WERI-Rb-1 (cell line): Measurements from ENCODE around the gene ABHD3.
"Not testable (repeated sequence)": the region's sequence is repeated elsewhere in the genome, so short reads cannot be mapped to it uniquely, and the experiment has no call there.

ENCODE experiments used
- DNase-seq: peaks from one replicate; pipeline ENCODE4 v3.0.0-alpha.2; 2020
- H3K27ac ChIP-seq: fragments of 250-450 bp; sonication (Bioruptor Pico); 2 replicates; pipeline ENCODE4 v1.5.1; 2020; ENCODE audit warnings: mild to moderate bottlenecking, moderate library complexity
- H3K27me3 ChIP-seq: fragments of 250-450 bp; sonication (Bioruptor Pico); 2 replicates; pipeline ENCODE4 v1.5.1; 2021; ENCODE audit warnings: mild to moderate bottlenecking, low read depth, moderate library complexity; ENCODE audit not compliant: insufficient read depth, severe bottlenecking
- H3K36me3 ChIP-seq: fragments of 250-450 bp; sonication (Bioruptor Pico); 2 replicates; pipeline ENCODE4 v1.5.1; 2020; ENCODE audit warnings: mild to moderate bottlenecking, moderate library complexity
- H3K4me3 ChIP-seq: 2 replicates; pipeline ENCODE4 v1.5.1; 2011; ENCODE audit warnings: low read depth, mild to moderate bottlenecking, control low read depth, low read length
- H3K9me3 ChIP-seq: fragments of 250-450 bp; sonication (Bioruptor Pico); 2 replicates; pipeline ENCODE4 v1.5.1; 2021; ENCODE audit warnings: mild to moderate bottlenecking, moderate library complexity; ENCODE audit not compliant: severe bottlenecking
- CTCF ChIP-seq: IDR thresholded peaks from 2 replicates; pipeline ENCODE4 v1.5.1; 2011; ENCODE audit warnings: low read depth, mild to moderate bottlenecking, control low read depth, inconsistent platforms, low read length

Gene ABHD3

DNA sequence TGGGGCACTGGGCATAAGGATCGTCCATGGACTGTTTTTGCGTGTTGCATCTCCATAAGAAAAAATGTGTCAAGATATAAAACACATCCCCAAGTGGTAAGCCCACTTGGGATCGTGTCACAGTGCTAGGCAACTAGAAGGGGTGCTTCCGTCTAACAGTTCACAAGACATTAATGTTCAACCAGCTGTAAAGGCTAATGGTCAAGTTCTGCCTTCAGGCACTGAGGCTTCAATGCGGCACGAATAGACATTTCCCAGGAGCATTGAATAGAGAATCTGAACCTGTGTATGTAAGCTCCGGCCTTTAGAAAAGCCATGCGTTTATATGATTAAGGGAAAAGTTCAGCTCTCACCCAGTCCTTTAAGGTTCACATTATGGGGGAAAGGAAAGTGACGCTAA, 42.0 kb downstream of the ABHD3 start:
- no peaks in the 10 kb centered on the region for H3K27me3 ChIP-seq
- H3K4me3 ChIP-seq, result no peak overlapping the region
- DNase-seq, result no peak
- TF ChIP-seq CTCF, result no peak
- no peaks in the 10 kb centered on the region for H3K9me3 ChIP-seq
- no peaks in the 10 kb centered on the region for H3K36me3 ChIP-seq
- H3K27ac ChIP-seq, result no peak overlapping the region

- H3K36me3 ChIP-seq, result no peaks in the 10 kb centered on the region
Measured at GRCh38 chr18:21660078-21660477, 44.5 kb downstream of the ABHD3 start.

GRCh38 chr18:21656402-21656801, 48.2 kb downstream of the ABHD3 start:
- no peaks in the 10 kb centered on the region for H3K9me3 ChIP-seq
- H3K27me3 ChIP-seq, result no peaks in the 10 kb centered on the region
- DNase-seq, result no peak
- no peak overlapping the region for H3K4me3 ChIP-seq
- H3K36me3 ChIP-seq, result no peaks in the 10 kb centered on the region
- no peak for TF ChIP-seq CTCF
- H3K27ac ChIP-seq, result no peak overlapping the region

More at GRCh38 chr18:21660078-21660477, 44.5 kb downstream of the ABHD3 start:
- no peaks in the 10 kb centered on the region for H3K27me3 ChIP-seq
- TF ChIP-seq CTCF, result no peak
- H3K9me3 ChIP-seq, result no peaks in the 10 kb centered on the region
- H3K27ac ChIP-seq, result no peak overlapping the region
- DNase-seq, result no peak
- no peak overlapping the region for H3K4me3 ChIP-seq

DNA sequence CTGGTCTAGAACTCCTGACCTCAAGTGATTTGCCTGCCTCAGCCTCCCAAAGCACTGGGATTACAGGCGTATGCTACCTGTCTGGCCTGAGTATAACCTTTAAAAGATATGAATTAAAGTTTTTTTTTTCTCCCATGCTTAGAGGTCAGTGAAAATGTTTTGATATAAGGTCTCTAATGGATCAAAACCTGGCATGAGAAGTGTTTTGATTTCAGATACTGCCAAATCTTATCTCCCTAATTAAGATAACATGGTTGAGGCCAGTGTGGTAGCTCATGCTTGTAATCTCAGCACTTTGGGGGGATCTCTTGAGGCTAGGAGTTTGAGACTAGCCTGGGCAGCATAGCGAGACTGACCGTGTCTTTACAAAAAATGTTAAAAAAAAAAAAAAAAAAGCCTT, 51.2 kb downstream of the ABHD3 start:
- no peak for TF ChIP-seq CTCF
- H3K36me3 ChIP-seq, result no peaks in the 10 kb centered on the region
- no peak overlapping the region for H3K27ac ChIP-seq
- DNase-seq, result no peak
- no peaks in the 10 kb centered on the region for H3K9me3 ChIP-seq
- no peaks in the 10 kb centered on the region for H3K27me3 ChIP-seq
- H3K4me3 ChIP-seq, result no peak overlapping the region

DNA sequence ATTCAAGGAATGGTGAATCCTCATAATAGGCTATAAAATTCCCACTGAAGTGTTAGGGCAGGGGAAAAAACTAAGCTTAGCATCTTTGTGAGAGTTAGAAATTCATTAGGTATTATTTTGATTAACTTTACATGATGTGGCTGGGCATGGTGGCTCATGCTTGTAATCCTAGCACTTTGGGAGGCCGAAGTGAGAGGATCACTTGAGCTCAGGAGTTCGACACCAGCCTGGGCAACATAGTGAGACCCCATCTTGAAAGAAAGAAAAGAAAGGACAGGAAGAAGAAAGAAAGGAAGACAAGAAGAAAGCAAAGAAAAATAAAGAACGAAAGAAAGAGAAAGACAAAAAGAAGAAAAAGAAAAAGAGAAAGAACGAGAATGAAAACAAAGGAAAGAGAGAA, 52.5 kb downstream of the ABHD3 start:
- H3K27me3 ChIP-seq, result no peaks in the 10 kb centered on the region
- no peaks in the 10 kb centered on the region for H3K36me3 ChIP-seq
- no peak for TF ChIP-seq CTCF
- H3K27ac ChIP-seq, result no peak overlapping the region
- no peak overlapping the region for H3K4me3 ChIP-seq
- DNase-seq, result no peak
- H3K9me3 ChIP-seq, result no peaks in the 10 kb centered on the region

GRCh38 chr18:21650311-21650710, 54.3 kb downstream of the ABHD3 start:
- Histone ChIP-seq H3K9me3 (no peaks in the 10 kb centered on the region), H3K36me3 (no peaks in the 10 kb centered on the region), H3K27ac (no peak overlapping the region), H3K4me3 (no peak overlapping the region), H3K27me3 (no peaks in the 10 kb centered on the region)
- DNase-seq, result no peak
- TF ChIP-seq CTCF, result no peak

- H3K27me3 ChIP-seq, DNase-seq, H3K27ac ChIP-seq, H3K4me3 ChIP-seq, H3K9me3 ChIP-seq: not testable (repeated sequence)
- H3K36me3 ChIP-seq, result peaks cover 10% of the 10 kb centered on the region
Measured at GRCh38 chr18:21640375-21640774, 64.2 kb downstream of the ABHD3 start.
